AG10803 (cell line): ENCODE results near the gene AIRE.
"Not testable (repeated sequence)": the region's sequence is repeated elsewhere in the genome, so short reads cannot be mapped to it uniquely, and the experiment has no call there.

Experiments used
- DNase-seq: peaks from one replicate; pipeline ENCODE4 v3.0.0; 2010; ENCODE audit warnings: low read depth
- H3K4me3 ChIP-seq: 2 replicates; pipeline ENCODE4 v1.5.1; 2011; ENCODE audit warnings: mild to moderate bottlenecking, low read length, control low read depth
- TF ChIP-seq, protein P1 (sequence below): conservative IDR thresholded peaks from 2 replicates; pipeline ENCODE4 v1.5.1; 2011; ENCODE audit warnings: mild to moderate bottlenecking, low read length, control low read depth, inconsistent platforms

AIRE gene

DNA sequence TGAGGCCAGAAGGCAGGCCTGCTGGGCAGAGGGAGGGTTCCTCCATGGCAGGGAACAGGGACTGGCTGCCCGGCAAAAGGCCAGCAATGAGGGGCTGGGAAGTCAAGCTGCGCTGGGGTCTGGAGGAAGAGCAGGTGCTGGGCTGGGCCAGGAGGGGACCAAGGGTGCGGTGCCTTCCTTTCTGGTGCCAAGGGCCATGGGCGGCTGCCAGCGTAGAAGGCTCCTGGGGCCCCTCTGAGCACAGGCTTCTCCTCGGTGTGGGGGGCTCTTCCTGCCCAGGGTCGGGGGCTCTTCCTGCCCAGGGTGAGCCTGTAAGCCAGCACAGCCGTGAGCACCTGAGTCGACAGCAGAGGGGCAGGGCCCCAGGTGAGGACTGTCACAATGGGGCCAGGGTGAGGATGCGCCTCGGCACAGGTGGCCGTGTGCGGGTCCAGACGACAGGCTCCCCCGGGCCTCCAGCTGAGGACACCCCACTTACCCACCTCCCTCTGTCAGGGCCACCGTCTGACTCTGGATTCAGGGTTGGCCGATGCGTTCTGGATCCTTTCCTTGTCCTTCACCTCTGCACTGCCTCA, 13.3 kb upstream of the AIRE start:
- TF ChIP-seq, protein P1, sequence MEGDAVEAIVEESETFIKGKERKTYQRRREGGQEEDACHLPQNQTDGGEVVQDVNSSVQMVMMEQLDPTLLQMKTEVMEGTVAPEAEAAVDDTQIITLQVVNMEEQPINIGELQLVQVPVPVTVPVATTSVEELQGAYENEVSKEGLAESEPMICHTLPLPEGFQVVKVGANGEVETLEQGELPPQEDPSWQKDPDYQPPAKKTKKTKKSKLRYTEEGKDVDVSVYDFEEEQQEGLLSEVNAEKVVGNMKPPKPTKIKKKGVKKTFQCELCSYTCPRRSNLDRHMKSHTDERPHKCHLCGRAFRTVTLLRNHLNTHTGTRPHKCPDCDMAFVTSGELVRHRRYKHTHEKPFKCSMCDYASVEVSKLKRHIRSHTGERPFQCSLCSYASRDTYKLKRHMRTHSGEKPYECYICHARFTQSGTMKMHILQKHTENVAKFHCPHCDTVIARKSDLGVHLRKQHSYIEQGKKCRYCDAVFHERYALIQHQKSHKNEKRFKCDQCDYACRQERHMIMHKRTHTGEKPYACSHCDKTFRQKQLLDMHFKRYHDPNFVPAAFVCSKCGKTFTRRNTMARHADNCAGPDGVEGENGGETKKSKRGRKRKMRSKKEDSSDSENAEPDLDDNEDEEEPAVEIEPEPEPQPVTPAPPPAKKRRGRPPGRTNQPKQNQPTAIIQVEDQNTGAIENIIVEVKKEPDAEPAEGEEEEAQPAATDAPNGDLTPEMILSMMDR = no peak
- no peak for DNase-seq
- no peak overlapping the region for H3K4me3 ChIP-seq

DNA sequence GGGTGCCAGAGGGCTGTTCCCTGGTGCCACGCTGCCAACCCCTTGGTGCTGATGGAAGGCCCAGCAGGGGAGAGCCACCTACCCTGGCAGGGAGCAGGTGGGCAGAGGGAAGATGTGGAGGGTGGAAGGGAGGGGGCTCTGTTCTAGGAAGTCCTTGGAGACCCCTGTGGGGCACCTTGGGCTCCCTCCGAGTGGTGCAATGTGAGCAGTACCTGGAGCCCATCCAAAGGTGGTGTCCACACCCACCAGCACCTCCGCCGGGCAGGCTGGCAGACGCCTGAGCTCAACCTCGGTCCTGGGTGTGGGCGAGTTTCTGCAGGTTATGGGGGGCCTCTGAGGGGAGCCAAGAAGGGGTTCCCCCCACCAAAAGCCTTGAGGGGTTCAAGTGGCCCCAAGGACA, 12.6 kb upstream of the AIRE start:
- no peak overlapping the region for H3K4me3 ChIP-seq
- no peak for DNase-seq
- TF ChIP-seq, protein P1 = no peak

DNA sequence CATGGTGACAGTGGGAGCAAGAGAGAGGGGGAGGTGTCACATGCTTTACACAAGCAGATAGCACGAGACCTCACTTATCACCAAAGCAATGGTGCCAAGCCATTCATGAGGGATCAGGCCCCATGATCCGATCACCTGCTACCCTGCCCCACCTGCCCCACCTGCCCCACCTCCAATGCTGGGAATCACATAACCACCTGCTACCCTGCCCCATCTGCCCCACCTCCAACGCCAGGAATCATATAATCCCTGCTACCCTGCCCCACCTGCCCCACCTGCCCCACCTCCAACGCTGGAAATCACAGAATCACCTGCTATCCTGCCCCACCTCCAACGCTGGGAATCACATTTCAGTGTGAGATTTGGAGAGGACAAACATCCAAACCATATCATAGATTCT, 10.6 kb upstream of the AIRE start:
- TF ChIP-seq, protein P1 = no peak

DNA sequence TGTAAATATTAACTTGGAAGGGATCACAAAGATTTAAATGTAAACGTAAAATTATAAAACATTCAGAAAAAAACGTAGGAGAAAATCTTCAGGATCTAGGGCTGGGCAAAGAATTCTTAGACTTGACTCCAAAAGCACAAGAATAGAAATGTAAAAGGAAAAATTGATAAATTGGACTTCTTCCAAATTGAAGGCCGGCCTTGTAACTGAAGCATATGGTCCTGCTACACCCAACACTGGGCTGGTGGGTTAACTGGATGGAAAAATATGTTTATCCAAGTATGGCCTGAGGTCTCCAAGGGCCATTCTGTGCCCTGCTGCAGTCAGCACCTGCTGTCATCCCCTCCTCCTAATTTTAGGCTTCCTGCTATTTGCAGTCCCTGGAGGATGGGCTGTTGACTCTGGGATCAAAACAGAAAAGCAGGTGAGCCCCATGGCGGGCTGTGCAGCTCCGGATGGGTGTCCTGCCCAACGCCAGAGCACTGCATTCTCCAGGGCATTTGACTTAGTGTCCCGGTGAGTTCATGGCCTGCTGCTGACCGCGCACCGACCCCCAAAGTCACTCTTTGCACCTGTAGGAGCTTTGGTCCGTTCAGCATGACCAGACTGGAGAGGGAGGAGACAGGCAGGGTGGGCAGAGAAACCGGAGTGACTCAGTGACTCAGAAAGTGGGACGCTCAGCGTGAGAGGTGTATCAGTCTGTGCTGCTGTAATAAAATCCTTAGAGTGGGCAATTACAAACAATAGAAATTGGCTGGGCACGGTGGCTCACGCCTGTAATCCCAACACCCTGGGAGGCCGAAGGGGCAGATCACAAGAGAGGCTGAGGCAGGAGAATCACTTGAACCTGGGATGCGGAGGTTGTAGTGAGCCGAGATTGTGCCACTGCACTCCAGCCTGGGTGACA, 6.1 kb upstream of the AIRE start:
- TF ChIP-seq, protein P1 = no peak
- DNase-seq = no peak
- no peak overlapping the region for H3K4me3 ChIP-seq

More for the DNA sequence above, 10.6 kb upstream of the AIRE start:
- no peak overlapping the region for H3K4me3 ChIP-seq
- DNase-seq = no peak

DNA sequence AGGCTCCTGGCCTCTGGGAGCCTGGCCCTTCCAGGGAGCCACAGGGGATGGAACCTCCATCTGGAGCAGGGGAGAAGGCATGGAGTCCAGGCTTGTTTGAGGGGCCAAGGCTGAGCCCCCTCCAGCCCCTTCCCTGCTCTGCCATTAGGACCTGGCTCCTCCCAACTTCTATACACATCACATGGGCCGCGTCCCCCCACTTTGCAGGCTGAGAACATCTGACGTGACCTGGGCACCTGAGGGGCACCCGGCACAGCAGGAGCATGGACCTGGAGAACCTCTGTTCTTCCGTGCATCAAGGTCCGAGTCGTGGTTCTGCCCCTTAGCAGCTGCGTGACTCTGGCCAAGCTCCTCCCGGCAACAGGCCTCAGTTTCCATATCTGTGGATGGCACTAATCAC, 3.9 kb upstream of the AIRE start:
- no peak overlapping the region for H3K4me3 ChIP-seq
- TF ChIP-seq, protein P1 = no peak
- DNase-seq = no peak

DNA sequence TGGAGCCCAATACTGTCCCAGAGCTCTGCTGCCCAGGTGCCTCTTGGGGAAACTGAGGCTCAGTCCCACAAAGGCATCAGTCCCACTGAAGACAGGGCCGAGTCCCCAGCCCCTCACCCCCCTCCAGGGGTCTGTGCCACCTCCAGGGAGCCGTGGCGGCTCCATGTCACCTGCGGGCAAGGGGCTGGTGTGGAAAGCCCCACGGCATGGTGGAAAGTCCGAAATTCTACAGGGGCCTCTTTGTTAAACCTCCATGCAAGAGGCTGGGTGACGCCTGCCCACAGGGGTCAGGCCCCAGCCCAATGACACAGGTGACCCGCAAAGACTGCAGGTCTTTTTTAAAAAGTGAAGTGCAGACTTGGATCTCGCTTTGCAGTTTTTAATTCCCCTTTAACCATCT, 3.3 kb upstream of the AIRE start:
- TF ChIP-seq, protein P1 = no peak
- no peak for DNase-seq
- no peak overlapping the region for H3K4me3 ChIP-seq

DNA sequence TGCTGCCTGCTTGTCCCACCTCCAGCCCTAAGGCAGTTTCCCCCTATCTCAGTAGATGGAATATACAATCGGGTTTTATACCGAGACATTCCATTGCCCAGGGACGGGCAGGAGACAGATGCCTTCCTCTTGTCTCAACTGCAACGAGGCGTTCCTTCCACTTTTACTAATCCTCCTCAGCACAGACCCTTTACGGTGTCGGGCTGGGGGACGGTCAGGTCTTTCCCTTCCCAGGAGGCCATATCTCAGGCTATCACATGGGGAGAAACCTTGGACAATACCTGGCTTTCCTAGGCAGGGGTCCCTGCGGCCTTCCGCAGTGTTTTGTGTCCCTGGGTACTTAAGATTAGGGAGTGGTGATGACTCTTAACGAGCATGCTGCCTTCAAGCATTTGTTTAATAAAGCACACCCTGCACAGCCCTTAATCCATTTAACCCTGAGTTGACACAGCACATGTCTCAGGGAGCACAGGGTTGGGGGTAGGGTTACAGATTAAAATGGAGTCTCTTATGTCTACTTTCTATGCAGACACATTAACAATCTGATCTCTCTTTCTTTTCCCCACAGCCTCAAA, 2.4 kb upstream of the AIRE start:
- H3K4me3 ChIP-seq, DNase-seq: not testable (repeated sequence)
